Astrocyte of the cerebellum (primary cell): ENCODE measurements around the gene ACTL9.

Experiments
- DNase-seq: peaks from one replicate; pipeline ENCODE4 v3.0.0-alpha.2; 2011; ENCODE audit warnings: low read depth
- H3K4me3 ChIP-seq: 2 replicates; pipeline ENCODE4 v1.5.1; 2011; ENCODE audit warnings: mild to moderate bottlenecking, low read depth, low read length, moderate library complexity
- in situ Hi-C: cut with HindIII; loops from 2 replicates; pipeline ENCODE4 v1.10.0; 2017; ENCODE audit warnings: low sequenced_read_pairs
- TF ChIP-seq, protein P1 (sequence below): IDR thresholded peaks from 2 replicates; pipeline ENCODE4 v1.5.1; 2012; ENCODE audit warnings: low read length, low read depth, moderate library complexity, mild to moderate bottlenecking; ENCODE audit errors: missing control alignments

Gene ACTL9

DNA sequence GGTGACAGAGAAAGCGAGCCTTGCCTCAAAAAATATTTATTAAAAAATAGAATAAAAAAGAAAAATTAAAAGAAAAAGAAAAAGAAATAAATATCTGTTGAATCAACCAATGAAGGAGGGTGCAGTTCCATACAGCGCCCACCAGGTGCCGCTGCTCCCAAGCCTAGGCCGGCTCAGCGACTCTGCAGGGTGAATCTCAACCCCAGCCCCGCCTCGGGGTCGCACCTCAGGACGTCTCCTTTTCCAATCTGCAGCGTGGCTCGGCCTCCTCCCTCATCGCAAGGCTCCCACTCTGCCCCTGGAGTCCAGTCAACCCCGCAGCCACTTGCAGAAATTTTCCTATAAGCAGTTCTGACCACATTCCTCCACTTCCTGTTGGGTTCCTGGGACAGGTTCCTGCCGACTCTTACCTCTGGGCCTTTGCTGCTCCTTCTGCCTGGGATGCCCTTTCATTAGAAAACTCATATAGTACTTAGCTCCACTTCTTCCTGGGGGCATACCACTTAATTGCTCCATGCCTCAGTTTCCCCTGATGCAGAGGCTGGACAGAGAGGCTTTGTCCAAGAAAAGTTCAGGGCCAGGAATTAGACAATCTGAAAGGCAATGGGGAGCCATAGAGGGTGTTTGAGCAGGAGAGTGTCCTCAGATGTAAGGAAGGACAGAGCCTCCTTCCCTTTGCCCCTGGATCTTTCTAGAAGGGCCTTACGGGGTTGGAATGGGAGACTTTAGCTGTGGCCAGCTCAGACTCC is 43.8 kb downstream of the ACTL9 start:
- no peak overlapping the region for H3K4me3 ChIP-seq
- TF ChIP-seq, protein P1, sequence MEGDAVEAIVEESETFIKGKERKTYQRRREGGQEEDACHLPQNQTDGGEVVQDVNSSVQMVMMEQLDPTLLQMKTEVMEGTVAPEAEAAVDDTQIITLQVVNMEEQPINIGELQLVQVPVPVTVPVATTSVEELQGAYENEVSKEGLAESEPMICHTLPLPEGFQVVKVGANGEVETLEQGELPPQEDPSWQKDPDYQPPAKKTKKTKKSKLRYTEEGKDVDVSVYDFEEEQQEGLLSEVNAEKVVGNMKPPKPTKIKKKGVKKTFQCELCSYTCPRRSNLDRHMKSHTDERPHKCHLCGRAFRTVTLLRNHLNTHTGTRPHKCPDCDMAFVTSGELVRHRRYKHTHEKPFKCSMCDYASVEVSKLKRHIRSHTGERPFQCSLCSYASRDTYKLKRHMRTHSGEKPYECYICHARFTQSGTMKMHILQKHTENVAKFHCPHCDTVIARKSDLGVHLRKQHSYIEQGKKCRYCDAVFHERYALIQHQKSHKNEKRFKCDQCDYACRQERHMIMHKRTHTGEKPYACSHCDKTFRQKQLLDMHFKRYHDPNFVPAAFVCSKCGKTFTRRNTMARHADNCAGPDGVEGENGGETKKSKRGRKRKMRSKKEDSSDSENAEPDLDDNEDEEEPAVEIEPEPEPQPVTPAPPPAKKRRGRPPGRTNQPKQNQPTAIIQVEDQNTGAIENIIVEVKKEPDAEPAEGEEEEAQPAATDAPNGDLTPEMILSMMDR, result peak; percentile 93
- in situ Hi-C loops, result loop anchor here (5.0 to 25.0 kb wide), 2 partner anchors 62 to 433 kb away; partner anchors contain the start of gene OR1M1
- no peak for DNase-seq

DNA sequence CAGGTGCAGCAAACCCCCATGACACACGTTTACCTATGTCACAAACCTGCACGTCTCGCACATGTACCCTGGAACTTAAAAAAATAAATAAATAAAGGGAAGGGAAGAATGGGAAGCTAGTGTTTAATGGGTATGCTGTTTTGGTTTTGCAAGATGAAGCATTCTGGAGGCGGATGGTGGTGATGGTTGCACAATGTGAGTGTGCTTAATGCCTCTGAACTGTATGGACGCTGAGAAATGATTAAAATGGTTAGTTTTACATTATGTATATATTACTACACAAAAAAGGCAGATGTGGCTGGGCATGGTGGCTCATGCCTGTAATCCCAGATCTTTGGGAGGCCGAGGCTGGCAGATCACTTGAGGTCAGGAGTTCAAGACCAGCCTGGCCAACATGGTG is 50.4 kb downstream of the ACTL9 start:
- TF ChIP-seq, protein P1, result no peak
- H3K4me3 ChIP-seq, result no peak overlapping the region
- in situ Hi-C loops, result no loop called here
- no peak for DNase-seq
